Natural killer cell (primary cell): ENCODE measurements around the gene FUT2. TPM values are rescaled to one million over a fixed set of nuclear protein-coding genes. Genes with fewer than 3 reads are reported as not detected.

Source experiments
- ATAC-seq, 3 donors: fragments of 150-1000 bp in 2 of 3; fragments of 200-7000 bp in 1 of 3; cut with Tn5 transposase; 1 replicate in 1 of 3; 2 replicates in 2 of 3; pipeline ENCODE4 v1.10.0; 2021; ENCODE audit warnings: mild to moderate bottlenecking in 2 of 3, moderate library complexity in 2 of 3
- DNase-seq, 2 donors: peaks; one replicate each; pipeline versions ENCODE4 v3.0.0 to v3.0.0-alpha.2; 2013 to 2021; ENCODE audit warnings: mixed read lengths in 1 of 2
- H3K27ac ChIP-seq: one replicate; pipeline ENCODE4 v1.5.1; 2013; ENCODE audit warnings: mild to moderate bottlenecking, low read length
- H3K27me3 ChIP-seq: one replicate; pipeline ENCODE4 v1.6.1; 2013; ENCODE audit warnings: low read length; ENCODE audit not compliant: control insufficient read depth, insufficient read depth
- H3K36me3 ChIP-seq: one replicate; pipeline ENCODE4 v1.6.1; 2013; ENCODE audit warnings: low read length; ENCODE audit not compliant: control insufficient read depth, insufficient read depth
- H3K4me1 ChIP-seq: one replicate; pipeline ENCODE4 v1.6.1; 2013; ENCODE audit warnings: low read length; ENCODE audit not compliant: control insufficient read depth, insufficient read depth
- H3K4me3 ChIP-seq: one replicate; pipeline ENCODE4 v1.5.1; 2013; ENCODE audit warnings: low read length
- H3K9me3 ChIP-seq: one replicate; pipeline ENCODE4 v1.6.1; 2013; ENCODE audit warnings: low read length; ENCODE audit not compliant: control insufficient read depth, insufficient read depth
- H3K27ac Mint-ChIP-seq, 2 donors: one replicate each; pipeline ENCODE4 v1.8.0; 2022; ENCODE audit warnings: mild to moderate bottlenecking in 2 of 2, mixed read lengths in 2 of 2, moderate library complexity in 1 of 2
- H3K27me3 Mint-ChIP-seq, 2 donors: one replicate each; pipeline ENCODE4 v1.8.0; 2022; ENCODE audit warnings: low read depth in 2 of 2, mixed read lengths in 2 of 2
- H3K36me3 Mint-ChIP-seq: one replicate; pipeline ENCODE4 v1.8.0; 2022; ENCODE audit warnings: mixed read lengths
- H3K4me1 Mint-ChIP-seq, 2 donors: one replicate each; pipeline ENCODE4 v1.8.0; 2022; ENCODE audit warnings: mixed read lengths in 2 of 2
- H3K4me3 Mint-ChIP-seq: one replicate; pipeline ENCODE4 v1.8.0; 2022; ENCODE audit warnings: mild to moderate bottlenecking, moderate library complexity, mixed read lengths
- H3K9me3 Mint-ChIP-seq, 2 donors: one replicate each; pipeline ENCODE4 v1.8.0; 2022; ENCODE audit warnings: mixed read lengths in 2 of 2
- WGBS: methylation state at CpG from one replicate; pipeline ENCODE4 v1.1.7; 2013; ENCODE audit warnings: missing lambda C conversion rate; ENCODE audit not compliant: insufficient coverage; 5-methylcytosine and 5-hydroxymethylcytosine counted together
- intact Hi-C: fragments of 100-400 bp; cut with micrococcal nuclease; formaldehyde crosslinking; loops from one replicate; pipeline ENCODE4 v1.14.2; 2022
- total RNA-seq, 4 donors: library from RNA; stranded (reverse); fragments of 120-200 nt in 1 of 4; gene quantifications; one replicate each; pipeline versions ENCODE4 v1.2.3 to v1.2.4, GENCODE V29; 2013 to 2022
- TF ChIP-seq, protein P1 (sequence below): fragments of 200-600 bp; IDR thresholded peaks from one replicate; pipeline ENCODE4 v1.8.0; 2022; ENCODE audit warnings: antibody characterized with exemption

Gene FUT2
- total RNA-seq, 3 donors from 2014 or later (not counting 1 experiment from before 2014, with no cell fraction given), result not detected

DNA sequence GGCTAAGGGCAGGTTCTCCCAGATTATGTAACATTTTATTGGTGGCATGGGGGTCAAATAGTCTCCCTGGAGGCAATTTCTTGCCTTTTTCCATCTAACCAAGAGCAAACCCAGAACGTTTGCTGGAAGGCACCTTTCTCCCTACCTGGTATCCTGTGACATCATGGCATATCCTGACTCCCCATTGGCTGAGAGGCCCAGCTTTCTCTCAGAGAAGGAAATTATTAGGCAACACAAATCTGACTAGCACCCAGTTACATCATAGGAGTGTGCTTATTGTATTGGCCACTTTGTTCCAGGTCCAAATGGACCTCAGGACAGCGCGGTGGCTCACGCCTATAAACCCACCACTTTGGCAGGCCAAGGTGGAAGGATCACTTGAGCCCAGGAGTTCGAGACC, 36.0 kb upstream of the FUT2 start:
- TF ChIP-seq, protein P1, sequence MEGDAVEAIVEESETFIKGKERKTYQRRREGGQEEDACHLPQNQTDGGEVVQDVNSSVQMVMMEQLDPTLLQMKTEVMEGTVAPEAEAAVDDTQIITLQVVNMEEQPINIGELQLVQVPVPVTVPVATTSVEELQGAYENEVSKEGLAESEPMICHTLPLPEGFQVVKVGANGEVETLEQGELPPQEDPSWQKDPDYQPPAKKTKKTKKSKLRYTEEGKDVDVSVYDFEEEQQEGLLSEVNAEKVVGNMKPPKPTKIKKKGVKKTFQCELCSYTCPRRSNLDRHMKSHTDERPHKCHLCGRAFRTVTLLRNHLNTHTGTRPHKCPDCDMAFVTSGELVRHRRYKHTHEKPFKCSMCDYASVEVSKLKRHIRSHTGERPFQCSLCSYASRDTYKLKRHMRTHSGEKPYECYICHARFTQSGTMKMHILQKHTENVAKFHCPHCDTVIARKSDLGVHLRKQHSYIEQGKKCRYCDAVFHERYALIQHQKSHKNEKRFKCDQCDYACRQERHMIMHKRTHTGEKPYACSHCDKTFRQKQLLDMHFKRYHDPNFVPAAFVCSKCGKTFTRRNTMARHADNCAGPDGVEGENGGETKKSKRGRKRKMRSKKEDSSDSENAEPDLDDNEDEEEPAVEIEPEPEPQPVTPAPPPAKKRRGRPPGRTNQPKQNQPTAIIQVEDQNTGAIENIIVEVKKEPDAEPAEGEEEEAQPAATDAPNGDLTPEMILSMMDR, result no peak
- H3K36me3 ChIP-seq, result no peaks in the 10 kb centered on the region
- H3K27me3 ChIP-seq, result no peaks in the 10 kb centered on the region
- intact Hi-C loops, result loop anchor here (2.0 kb wide), 1 partner anchor 13 kb away; the partner anchor contains the start of gene CA11
- no peaks in the 10 kb centered on the region for H3K9me3 ChIP-seq
- Mint-ChIP-seq H3K36me3 (no peaks in the 10 kb centered on the region), H3K4me1 (peaks cover 8% of the 10 kb centered on the region in 2 donors), H3K27me3 (peaks cover 0 to 3% of the 10 kb centered on the region in 2 donors), H3K4me3 (no peak overlapping the region), H3K27ac (no peak overlapping the region), H3K9me3 (no peaks in the 10 kb centered on the region)
- ATAC-seq, result no peak
- no peak overlapping the region for H3K27ac ChIP-seq
- DNase-seq, result no peak
- WGBS, result 82% methylated on average over 5 of the region's 5 CpGs
- H3K4me1 ChIP-seq, result peaks cover 17% of the 10 kb centered on the region
- H3K4me3 ChIP-seq, result no peak overlapping the region

DNA sequence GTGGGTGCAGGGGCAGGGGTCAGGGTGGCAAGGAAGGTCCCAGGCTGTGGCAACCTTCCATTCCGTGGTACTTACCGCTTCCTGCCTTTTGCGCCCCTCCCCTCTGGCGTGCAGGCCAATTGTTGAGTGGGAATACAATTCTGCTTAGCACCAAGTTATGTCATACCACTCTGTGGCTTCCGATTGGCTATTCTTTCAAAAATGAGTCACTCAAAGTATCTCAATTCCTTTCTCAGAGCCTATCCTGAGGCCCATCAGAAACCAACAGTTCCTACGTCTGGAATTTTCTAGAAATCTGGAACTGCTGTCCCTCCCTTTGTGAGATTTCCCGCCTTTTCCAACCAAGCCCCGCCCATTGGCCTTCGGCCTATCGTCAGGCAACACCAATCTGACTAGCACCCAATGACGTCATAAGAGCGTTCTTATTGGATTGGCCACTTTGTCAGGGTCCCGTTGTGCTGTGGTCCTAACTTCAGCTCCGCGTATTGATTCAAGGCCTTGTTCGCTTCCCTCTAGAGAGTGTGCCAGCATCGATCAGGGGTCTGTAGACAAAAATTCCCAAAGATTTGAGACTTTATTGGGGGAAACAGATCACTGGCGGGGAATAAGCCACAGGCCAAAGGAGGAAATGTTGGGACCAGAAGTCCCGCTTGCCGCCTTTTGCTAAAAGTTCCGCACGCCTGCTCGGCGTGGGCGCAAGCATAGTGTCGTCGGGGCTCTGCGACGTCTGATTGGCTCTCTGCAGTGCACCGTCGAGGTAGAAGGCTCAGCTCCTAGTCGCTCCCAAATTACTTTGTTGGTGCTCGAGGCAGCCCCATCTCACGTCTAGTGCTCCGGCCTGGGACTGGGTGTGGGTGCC, 34.7 kb upstream of the FUT2 start:
- intact Hi-C loops, result loop anchor here (2.0 kb wide), 1 partner anchor 14 kb away; the partner anchor contains the start of gene CA11
- 45% methylated on average over 35 of the region's 35 CpGs for WGBS
- peak overlapping the region; percentile 1 for H3K4me3 ChIP-seq
- H3K27me3 ChIP-seq, result no peaks in the 10 kb centered on the region
- ATAC-seq, result peak; percentile 89 to 94 (median 90)
- Mint-ChIP-seq H3K4me1 (peaks cover 8% of the 10 kb centered on the region in 2 donors), H3K4me3 (peak overlapping the region; percentile 79), H3K27me3 (peaks cover 0 to 3% of the 10 kb centered on the region in 2 donors), H3K36me3 (no peaks in the 10 kb centered on the region), H3K27ac (peak overlapping the region; percentile 90), H3K9me3 (no peaks in the 10 kb centered on the region)
- no peaks in the 10 kb centered on the region for H3K36me3 ChIP-seq
- peak overlapping the region; percentile 69 for H3K27ac ChIP-seq
- H3K9me3 ChIP-seq, result no peaks in the 10 kb centered on the region
- DNase-seq, result peak; percentile 67 to 92
- H3K4me1 ChIP-seq, result peaks cover 17% of the 10 kb centered on the region
- TF ChIP-seq, protein P1, result no peak

DNA sequence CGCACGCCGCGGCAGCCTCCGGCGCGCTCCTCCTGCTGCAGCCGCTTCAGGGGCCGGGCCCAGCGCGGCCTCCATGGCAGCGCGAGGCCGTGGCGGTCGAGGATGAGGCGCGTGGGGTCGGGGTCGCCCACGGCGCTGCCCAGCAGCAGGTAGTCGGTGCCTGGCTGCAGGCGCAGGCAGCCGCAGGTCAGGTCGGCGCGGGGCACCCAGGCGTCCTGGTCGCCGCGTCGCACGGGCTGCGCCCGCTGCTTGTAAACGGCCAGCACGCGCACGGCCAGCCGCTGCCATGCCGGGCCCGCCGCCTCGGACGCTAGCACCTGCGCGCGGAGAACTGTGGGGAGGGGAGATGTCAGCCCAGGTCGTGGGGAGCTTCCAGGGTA, 34.1 kb upstream of the FUT2 start:
- no peak overlapping the region for H3K27ac ChIP-seq
- no peak for ATAC-seq
- H3K27me3 Mint-ChIP-seq, result peaks cover 0 to 3% of the 10 kb centered on the region in 2 donors
- H3K36me3 ChIP-seq, result no peaks in the 10 kb centered on the region
- no peak for DNase-seq
- peaks cover 8% of the 10 kb centered on the region in 2 donors for H3K4me1 Mint-ChIP-seq
- TF ChIP-seq, protein P1, result no peak
- WGBS, result 95% methylated on average over 50 of the region's 50 CpGs
- no peaks in the 10 kb centered on the region for H3K36me3 Mint-ChIP-seq
- H3K4me1 ChIP-seq, result peaks cover 17% of the 10 kb centered on the region
- no peaks in the 10 kb centered on the region for H3K9me3 ChIP-seq
- H3K4me3 ChIP-seq, result no peak overlapping the region
- H3K4me3 Mint-ChIP-seq, result no peak overlapping the region
- peak overlapping the region in 1 of 2 donors; percentile 90 for H3K27ac Mint-ChIP-seq
- H3K27me3 ChIP-seq, result no peaks in the 10 kb centered on the region
- H3K9me3 Mint-ChIP-seq, result no peaks in the 10 kb centered on the region
- intact Hi-C loops, result loop anchor here (2.0 kb wide), 1 partner anchor 15 kb away; the partner anchor contains the start of gene CA11
